GM19438 (cell line): ENCODE measurements around the gene PPFIA1.
A peak's percentile ranks its signal among the peaks of the same experiment; 100 is the strongest.

Source experiments
- ATAC-seq: cut with Tn5 transposase; IDR thresholded peaks from one replicate; pipeline ENCODE4 v1.9.1; 2021; ENCODE audit warnings: low read depth; ENCODE audit not compliant: unreplicated experiment

Gene PPFIA1

DNA sequence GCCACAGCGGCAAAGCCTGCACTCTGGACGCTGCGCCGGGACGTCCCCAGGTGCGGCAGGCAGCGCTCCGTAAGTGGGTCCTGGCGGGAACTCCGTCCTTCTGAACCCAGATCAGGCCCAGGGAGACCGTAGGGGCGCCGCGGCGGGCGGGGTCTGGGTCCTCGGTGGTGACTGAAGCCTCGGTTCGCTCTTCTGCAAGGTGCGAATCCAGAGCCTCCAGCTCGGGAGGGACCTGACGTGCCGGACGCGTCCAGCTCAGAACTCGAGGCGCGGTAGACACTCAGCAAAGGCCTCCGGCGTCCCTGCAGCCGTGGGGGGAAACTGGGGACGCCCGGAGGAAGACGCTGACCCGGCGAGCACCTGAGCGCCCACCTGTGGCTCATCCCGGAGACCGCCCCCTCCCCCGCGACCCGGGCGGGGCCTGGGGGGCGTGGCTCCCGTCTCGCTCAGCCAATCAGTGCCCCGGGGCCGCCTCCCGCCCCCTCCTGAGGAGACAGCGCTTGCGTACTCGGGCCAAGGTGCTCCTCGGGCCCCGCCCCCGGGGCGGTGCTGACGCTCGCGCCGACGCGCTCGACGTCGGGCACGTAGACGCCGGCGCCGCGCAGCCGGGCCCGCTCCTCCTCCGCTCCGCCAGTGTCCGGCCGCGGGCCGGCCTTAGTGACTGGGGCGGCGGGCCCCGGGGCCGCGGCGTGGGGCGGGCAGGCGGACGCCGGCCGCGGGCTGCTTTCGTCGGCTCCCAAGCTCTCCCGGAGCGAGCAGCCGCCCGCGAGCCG lies at the start of gene PPFIA1:
TSS of gene PPFIA1 (plus strand) at position 587 of the 773 bp plus-strand sequence. CDS start 1,483 bp downstream, outside the sequence.
- peak; percentile 92 for ATAC-seq

DNA sequence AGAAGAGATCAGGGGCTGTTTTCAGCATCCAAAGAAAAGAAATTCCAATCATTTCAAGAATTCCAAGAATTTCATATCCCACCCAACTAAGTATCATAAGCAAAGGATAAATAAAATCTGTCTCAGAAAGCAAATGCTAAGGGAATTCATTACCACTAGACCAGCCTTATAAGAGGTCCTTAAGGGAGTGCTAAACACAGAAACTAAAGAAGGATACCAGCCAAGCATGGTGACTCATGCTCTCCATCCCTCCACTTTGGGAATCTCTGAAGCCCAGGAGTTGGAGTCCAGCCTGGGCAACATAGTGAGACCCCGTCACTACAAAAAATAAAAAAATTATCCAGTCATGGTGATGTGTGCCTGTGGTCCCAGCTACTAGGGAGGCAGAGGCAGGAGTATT lies 49.6 kb upstream of the PPFIA1 start:
- ATAC-seq = no peak

DNA sequence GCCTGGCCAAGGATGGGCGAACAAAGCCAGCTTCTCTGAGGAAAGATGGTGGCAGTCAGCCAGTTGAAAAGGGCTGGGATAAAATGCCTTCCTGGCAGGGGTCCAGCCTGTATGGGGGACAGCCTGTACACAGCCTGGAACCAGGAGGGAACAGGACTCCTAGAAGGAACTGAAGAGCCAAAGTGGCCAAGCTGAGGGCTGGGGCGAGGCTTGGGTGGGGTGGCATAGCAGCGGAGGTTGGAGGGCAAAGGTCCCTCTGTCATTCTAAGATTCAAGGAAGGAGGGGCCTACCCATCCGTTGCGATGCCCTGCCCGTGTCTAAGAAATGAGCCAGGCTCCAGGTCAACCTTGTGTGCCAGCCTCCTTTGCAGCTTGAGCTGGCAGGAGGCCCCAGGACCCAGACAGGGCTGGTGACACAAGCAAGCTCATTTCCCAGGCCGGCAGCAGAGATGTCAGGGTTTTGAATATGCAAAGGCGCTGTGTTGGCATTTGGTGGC lies 44.8 kb upstream of the PPFIA1 start:
- no peak for ATAC-seq

DNA sequence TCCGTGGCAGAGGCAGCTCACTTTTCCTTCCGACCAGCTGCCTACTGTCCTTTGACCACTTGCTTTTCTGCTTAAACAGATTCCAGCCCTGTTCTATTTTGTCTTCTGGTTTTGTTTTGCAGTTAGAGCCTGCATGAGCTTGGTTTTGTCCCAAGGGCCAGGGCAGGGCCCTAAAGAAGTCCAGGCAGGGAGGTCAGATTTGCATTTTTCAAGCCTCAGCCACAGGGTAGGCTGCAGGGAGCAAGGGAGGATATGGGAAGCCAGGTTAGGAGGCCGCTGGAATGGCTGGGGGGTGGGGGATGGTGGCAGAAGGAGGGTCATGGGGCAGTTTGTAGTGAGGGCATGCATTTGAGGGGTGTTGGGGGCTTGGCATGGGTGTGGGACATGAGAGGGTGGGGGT lies 44.3 kb upstream of the PPFIA1 start:
- ATAC-seq = no peak

DNA sequence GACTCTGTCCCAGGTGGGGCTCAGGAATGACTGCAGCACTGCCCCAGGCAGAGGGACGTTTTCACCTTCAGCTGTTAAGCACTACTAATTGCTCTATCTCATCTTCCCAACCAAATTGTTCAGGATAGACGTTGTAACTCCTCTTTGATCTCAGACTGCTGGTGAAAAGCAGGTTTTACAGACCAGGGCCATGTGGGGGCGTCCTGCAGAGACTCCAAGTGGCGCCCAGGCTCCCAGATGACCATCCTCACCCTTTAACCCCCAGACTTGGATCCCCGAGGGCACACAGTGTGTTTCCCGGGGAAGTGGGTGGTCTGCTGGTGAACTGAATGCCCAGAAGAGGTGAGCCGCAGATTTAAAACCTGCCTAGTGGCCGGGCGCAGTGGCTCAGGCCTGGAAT lies 43.5 kb upstream of the PPFIA1 start:
- no peak for ATAC-seq

DNA sequence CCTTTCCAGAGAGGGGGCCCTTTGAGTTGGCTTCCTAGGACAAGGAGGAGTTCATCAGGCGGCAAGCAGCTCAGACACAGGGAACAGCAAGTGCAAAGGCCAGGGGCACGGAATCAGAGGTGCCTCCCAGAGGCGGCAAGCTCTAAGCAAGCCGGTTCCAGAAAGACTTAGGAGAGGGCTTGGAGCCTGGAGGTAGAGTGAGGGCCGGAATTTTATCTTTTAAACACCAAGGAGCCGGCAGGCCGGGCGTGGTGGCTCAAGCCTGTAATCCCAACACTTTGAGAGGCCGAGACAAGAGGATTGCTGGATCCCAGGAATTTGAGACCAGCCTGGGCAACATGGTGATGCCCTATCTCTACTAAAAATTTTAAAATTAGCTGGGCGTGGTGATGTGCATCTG lies 40.8 kb upstream of the PPFIA1 start:
- no peak for ATAC-seq

DNA sequence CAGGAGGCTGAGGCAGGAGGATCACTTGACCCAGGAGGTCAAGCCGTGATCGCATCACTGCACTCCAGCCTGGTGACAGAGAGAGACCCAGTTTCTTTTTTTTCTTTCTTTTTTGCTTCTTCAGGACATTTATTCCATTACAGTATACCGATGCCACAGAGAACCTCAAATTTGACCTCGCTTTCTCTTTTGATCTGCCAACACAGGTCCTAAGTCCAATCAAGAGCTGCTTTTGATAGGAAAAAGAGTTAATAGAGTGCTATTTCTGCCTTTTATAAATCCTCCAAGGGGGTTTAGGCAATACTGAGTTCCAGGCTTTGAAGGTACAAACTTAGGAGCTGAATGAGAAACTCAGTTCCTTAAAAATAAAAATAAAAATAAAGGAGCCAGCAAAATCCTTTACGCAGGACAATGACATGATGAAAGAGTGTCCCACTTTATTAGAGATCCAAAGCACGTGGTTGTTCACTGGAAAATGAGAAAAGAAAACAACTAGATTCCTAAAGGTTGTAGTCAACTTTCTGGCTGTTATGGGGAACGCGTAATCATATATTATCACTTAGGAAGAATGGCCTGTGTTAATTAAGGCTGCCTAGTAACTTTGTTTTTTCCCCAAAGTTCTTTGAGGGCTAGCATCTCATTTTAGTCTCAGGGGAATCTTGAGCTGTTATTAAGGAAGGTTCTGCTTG lies 40.2 kb upstream of the PPFIA1 start:
- no peak for ATAC-seq

DNA sequence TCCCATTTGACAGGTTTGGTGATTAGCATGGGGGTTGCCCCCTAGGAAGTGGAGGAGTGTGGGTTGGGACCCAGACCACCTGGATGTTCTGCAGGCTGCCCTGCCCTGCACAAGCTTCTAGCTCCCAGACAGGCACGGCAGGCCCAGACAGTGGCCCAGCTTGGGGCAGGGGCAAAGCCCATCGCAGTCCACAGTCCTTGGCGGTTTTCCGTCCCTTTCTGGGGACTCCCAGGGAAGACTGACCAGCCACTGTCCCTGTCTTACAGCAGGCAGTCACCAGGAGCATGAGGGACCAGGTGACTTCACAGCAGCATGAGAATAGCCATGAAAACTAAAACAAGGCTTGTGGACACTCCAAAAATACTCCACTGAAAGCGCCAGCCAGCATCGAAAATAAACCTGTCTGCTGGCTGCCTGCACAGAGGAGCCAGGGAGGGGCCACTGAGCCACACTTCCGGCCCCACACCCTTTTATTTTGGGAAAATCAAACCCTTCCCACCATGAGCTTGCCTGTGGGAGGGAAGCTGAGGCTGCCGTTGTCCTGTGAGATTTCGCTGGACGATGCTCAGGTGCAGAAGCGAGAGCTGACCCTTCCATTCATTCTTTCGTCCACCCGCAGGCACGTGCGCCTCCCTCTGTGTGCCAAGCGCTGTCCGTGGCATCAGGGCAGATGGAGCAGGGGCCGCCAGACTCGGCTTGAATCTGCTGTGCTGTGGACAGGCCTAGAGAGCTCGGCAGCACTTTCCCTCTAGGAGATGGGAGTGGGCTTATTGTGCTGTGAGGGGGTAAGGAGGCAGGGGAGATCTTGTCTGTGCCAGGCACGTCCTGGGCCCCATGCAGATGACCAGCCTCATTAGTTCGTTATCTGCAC lies 39.4 kb upstream of the PPFIA1 start:
- no peak for ATAC-seq

DNA sequence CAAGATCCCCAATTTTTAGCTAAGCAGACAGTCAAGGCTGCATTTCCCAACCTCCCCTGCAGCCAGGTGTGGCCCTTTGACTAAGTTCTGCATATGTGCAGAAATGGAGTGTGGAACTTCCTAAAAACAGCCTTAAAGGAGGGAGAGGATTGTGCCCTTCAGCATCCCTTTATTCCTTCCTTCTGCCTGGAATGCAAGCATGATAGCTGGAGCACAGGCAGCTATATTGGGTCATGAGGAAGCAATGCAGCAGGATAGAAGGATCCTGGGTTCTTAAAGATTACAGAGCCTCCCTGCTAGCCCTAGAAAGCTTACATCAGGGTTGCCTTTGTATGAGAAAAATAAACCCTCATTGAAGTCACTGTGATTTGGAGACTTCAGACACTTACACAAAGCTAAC lies 37.5 kb upstream of the PPFIA1 start:
- no peak for ATAC-seq

DNA sequence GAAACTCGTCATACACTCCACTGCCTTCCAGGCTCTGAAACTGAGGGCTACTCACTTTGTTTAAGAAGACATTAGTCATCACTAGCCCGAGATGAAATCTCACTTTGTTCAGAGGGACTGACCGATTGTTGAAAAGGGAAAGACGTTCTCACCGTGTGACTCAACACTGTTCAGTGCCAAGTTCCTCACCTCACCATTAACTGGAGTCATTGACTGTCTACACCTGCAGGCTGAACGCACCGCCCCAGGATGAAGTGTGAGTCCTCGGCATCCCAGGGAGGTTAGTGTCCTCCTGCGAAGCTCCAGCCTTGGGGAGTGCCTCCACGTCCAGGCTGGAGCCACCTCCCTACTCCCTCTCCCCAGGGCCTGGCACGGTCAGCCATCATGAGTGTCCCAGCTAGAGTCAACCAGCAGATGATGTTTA lies 37.0 kb upstream of the PPFIA1 start:
- no peak for ATAC-seq

DNA sequence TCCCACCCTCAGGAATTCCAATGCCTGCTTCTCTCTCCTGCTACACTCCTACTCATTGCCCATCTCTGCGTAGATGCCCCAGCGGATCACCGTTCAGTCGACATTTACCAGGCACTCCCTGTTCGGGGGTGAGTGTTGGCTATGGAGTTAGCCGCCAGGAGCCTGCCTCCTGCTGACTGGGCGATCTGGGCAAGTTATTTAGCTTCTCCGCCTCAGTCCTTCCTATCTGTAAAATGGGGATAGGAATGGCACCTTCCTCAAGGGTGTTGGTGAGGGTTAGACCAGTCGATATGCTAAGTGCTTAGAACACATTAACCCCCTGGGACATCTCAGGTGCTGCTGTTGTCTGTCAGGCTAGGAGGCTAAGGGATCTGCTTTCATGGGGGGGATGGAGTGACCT lies 36.5 kb upstream of the PPFIA1 start:
- ATAC-seq = no peak

DNA sequence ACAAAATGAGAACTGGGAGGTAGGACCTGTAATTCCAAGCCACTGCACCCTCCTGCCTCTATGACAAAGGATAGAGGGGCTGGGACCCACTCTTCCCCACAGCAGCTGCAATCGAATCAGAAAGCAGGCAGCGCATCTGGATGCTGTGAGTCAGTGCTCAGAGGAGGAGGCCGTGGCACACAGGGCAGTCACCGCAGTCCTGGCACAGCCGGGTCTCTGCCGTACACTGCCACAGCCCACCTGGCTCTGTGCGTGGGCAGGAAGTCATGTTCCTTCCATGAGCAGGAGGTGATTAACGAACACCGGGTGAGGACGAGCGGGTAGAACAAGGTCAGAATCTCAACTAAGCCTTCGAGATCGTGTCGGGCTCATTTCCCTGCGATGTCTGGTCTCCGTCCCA lies 30.2 kb upstream of the PPFIA1 start:
- no peak for ATAC-seq

DNA sequence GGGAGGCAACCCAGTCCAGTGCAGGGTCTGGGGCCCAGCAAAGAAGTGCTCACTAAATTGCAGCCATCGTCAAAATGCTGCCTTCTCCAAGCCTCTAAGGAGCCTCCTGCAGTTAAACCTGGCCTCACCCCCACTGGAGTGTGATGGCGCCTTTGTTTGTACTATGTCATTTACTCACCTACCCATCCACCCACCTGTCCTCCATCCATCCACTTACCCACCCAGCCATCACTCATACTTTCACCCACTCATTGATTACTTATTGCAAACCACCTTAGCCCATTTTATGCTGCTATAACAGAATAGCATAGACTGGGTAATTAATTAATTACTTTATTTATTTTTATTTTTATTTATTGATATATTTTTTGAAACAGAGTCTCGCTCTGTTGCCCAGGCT lies 28.8 kb upstream of the PPFIA1 start:
- ATAC-seq = no peak

DNA sequence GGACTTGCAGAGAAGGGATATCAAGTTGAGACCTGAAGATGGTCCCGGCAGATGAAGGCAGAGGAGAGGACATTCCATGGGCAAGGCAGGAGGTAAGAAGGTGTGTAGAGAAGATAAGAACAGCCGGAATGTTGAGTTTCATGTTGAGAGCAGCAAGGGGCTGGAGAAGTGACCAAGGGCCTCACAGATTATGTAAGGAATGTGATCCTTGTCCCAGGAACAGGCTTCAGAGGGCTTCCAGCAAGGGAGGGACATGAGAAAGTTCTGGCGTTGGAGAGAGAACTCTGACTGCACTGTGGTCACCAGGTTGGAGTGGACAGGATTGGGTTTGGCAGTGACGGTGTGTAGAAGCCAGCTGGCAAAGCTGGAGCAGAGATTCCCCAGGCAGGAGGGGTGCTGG lies 27.6 kb upstream of the PPFIA1 start:
- ATAC-seq = no peak

DNA sequence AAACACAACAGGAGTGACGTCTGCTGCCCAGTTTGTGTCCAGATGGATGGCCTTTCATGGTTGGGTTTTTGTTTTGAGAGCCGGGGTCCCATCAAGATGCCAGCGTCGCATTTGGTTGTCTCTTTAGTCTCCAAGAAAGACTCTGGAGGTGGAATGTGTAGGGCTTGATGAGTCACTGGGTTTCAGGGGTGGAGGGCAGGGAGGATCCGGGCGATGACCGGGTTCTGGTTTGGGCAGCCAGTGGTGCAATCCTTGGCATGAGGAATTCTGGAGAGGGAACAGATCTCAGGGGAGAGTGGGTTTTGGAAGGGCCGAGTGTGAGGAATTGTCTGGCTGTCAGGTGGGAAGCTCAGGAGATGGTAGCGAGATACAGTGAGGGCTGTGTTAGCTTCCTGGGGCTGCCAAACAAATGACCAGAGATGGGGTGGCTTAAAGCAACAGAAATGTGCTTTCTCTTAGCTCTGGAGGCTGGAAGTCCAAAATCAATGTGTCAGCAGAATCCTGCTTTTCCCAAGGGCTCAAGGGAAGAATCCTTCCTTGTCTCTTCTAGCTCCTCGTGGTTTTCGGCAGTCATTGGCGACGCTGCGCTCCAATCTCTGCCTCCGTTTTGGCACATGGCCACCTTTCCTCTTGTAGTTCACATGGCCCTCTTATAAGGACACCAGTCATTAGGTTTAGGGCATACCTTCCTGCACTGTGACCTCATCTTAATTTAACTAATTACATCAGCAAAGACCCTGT lies 26.4 kb upstream of the PPFIA1 start:
- no peak for ATAC-seq

DNA sequence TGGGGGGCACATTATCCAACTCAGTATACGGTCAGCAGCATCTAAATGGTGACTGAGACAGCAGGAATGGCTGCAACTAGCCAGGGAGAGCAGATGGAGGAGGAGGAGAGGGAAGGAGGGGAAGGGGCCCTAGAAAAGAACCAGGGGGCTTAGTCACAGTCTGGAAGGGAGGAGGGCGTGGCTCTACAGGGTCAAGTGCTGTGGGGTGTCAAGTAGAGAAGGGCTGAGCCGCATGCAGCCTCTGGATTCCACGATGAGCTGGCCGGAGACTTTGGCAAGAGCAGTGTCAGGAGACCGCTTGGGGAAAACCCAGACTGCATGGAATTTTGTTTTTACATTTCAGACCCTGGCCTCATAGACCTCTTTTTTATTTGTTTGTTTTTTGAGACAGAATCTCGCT lies 25.8 kb upstream of the PPFIA1 start:
- no peak for ATAC-seq

DNA sequence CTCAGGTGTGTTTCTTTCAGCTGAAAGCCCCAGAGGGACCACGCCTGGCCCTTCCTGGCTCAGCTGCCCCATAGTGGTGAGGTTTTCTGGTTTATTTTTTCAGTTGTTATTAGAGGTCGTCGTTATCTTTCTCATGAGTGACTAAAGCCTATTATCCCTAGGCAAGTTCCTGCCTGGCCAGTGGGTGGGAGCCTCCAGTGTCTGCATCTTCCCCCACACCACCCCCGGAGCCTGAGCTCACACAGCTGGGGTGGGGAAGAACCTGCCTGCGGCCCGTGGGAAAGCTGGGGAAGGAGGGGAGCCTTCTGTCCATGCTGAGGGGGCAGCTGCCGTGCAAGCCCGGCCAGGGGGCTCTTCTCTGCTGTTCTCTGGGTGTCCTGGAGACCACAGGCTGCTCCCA lies 24.3 kb upstream of the PPFIA1 start:
- ATAC-seq = no peak

DNA sequence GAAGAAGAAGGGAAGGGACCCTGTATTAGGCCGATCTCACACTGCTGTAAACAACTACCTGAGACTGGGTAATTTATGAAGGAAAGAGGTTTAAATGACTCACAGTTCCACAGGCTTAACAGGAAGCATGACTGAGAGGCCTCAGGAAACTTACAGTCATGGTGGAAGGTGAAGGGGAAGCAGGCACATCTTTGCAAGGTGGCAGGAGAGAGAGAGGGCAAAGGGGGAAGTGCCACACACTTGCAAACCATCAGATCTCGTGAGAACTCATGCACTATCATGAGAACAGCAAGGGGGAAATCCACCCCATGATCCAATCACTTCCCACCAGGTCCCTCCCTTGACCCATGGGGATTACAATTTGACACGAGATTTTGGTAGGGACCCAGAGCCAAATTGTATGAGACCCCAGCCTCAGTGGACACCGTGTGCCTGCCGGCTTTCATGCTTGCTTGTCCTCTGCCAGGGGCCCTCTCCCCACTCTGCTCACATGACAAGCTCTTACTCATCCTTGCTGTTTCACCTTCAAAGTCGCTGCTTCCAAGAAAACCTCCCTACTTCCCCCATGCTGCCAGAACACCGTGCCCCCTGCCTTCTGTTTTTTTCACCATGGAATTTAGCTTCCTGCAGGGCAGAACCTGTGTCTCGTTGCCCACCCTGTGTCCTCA lies 23.3 kb upstream of the PPFIA1 start:
- no peak for ATAC-seq

DNA sequence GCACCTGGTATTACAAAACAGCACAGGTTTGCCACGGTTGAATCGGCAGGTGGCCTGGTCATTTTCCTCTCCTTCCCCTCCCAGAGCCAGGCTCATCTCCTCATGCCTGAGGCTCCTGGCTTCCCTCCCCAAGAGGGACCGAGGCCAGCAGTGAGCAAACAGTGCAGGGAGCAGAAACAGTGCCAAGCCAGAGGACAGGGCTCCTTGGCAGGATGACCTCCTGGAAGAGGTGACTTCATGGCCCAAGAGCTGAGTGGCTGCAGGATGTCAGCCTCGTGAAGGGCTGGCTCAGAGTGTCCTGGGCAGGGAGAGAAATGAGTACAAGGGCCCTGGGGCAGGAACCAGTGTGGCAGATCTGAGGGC lies 22.8 kb upstream of the PPFIA1 start:
- no peak for ATAC-seq
